HS-5 (cell line): ENCODE data around the gene MAP1B.

Source experiments
- DNase-seq: peaks from one replicate; pipeline ENCODE4 v3.0.0-alpha.2; 2012; ENCODE audit warnings: low read depth

Gene MAP1B

GRCh38 chr5:72194846-72195245, 87.6 kb downstream of the MAP1B start:
- no peak for DNase-seq

DNA sequence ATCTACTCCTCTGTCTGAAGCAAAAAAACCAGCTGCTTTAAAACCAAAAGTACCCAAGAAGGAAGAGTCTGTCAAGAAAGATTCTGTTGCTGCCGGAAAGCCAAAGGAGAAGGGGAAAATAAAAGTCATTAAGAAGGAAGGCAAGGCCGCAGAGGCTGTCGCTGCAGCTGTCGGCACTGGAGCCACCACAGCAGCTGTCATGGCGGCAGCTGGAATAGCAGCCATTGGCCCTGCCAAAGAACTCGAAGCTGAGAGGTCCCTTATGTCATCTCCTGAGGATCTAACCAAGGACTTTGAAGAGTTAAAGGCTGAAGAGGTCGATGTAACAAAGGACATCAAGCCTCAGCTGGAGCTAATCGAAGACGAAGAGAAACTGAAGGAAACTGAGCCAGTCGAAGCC, 88.3 kb downstream of the MAP1B start:
- DNase-seq = no peak

DNA sequence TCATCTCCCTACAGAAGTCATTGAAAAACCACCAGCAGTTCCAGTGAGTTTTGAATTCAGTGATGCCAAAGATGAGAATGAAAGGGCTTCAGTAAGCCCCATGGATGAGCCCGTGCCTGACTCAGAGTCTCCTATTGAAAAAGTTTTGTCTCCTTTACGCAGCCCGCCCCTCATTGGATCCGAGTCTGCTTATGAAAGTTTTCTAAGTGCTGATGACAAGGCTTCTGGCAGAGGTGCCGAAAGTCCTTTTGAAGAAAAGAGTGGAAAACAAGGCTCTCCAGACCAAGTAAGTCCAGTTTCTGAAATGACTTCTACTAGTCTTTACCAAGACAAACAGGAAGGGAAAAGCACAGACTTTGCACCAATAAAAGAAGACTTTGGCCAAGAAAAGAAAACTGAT, 90.1 kb downstream of the MAP1B start:
- DNase-seq = no peak

DNA sequence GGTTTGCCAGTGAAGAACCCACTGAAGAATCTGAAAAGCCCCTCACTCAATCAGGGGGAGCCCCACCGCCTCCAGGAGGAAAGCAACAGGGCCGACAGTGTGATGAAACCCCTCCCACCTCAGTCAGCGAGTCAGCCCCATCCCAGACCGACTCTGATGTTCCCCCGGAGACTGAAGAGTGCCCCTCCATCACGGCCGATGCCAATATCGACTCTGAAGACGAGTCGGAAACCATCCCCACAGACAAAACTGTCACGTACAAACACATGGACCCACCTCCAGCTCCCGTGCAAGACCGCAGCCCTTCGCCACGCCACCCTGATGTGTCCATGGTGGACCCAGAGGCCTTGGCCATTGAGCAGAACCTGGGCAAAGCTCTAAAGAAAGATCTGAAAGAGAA, 92.4 kb downstream of the MAP1B start:
- no peak for DNase-seq

- DNase-seq = no peak
These were observed 95.1 kb downstream of the MAP1B start for GRCh38 chr5:72202331-72202825.

DNA sequence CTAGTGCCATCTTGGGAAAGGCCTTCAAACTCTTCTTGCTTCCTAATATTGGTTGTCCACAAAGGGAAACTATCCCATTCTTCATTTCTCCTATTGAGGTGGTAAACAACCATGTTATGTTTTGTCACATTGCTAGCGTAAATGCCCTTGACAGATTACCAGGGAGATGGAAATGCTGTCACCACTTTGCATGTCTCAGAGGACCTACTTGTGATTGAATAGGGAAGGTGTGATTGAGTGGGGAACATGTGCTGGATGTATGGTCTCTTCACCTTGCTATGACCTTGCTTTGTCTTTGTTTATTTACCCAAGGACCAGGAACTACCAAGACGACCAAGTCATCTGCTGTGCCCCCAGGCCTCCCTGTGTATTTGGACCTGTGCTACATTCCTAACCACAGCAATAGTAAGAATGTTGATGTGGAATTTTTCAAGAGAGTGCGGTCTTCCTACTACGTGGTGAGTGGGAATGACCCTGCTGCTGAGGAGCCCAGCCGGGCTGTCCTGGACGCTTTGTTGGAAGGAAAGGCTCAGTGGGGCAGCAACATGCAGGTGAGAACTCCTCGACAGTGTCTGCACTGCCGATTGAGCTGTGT, 96.1 kb downstream of the MAP1B start:
- no peak for DNase-seq

- no peak for DNase-seq
These were observed 97.7 kb downstream of the MAP1B start for GRCh38 chr5:72204946-72205345.

GRCh38 chr5:72205431-72206009, 98.2 kb downstream of the MAP1B start:
- DNase-seq = no peak

DNA sequence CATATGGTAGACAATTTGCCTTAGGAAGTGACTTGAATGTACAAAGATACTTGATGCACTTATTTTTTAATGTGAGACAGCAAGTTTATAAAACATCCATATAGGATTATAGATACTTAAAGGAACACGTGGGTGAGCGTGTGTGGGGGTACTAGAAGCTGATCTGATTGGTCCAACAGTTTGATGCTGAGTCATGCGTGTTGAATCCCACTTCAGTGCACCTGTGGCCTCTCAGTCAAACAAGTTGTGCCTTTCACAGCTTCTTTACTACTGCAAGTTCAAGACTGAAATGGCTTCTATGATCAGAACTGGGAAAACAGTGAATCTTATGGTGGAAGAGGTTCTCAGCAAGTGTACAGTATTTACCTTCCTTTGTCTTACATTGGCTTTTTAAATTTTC, 98.9 kb downstream of the MAP1B start:
- no peak for DNase-seq

DNA sequence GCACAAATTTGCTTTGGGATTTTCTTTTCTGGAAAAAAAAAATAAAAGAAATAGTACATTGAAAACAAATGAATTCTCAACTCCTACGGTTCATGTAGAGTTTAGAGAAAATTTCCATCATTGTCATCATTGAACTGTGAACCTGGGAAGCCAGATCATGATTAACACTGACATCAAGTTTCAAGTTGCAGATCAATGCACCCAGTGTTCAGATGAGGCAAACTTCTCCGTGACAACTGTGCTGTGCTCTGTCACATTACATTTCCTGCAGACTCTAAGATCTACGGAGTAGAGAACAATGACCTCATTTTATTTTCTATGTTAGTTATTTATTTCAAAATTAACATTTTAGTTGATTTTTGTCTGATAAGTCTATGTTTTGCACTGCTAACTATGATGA, 99.7 kb downstream of the MAP1B start:
- DNase-seq = no peak

GRCh38 chr5:72208324-72208926, 101.2 kb downstream of the MAP1B start:
- no peak for DNase-seq

DNA sequence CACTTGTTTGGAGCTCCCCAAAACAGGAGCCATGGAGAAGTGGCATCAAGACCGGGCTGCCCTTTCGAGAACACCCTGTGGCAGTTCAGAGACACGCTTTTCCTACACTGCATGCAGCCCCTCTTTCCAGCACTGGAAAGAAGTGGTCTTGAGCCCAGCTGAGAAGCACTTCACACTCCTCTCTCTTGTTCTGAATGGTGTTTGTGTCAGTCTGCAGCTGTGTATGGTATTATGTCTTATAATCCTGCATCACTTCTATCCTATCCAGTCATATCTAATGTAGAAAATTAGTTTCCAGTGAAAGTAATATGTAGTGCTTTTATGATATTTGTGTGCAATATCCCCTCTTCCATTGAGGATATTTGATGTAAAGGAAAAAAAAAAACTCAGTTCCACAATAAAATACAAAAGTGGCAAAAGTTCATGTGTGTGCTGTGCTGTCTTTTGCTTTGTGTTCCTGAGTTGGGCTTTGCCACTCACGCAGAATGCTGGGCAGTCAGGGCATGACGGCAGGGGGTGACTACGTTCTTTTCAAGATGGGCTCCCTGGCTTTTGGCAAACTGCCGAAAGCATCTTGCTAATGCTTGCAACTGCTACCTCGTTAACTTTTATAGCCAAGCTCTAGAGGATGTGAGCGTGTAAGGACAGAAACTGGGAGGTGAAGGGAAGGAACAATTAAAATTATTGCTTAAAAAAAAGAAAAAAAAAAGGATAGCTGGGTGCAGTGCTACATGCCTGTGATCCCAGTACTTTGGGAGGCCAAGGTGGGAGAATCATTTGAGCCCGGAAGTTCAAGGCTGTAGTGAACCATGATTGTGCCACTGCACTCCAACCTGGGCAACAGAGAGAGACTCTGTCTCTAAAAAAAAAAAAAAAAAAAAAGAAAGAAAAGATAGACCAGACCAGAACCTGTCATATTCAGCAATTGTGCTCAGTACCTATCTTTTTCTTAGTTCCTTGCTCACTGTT, 102.2 kb downstream of the MAP1B start:
- DNase-seq = no peak

DNA sequence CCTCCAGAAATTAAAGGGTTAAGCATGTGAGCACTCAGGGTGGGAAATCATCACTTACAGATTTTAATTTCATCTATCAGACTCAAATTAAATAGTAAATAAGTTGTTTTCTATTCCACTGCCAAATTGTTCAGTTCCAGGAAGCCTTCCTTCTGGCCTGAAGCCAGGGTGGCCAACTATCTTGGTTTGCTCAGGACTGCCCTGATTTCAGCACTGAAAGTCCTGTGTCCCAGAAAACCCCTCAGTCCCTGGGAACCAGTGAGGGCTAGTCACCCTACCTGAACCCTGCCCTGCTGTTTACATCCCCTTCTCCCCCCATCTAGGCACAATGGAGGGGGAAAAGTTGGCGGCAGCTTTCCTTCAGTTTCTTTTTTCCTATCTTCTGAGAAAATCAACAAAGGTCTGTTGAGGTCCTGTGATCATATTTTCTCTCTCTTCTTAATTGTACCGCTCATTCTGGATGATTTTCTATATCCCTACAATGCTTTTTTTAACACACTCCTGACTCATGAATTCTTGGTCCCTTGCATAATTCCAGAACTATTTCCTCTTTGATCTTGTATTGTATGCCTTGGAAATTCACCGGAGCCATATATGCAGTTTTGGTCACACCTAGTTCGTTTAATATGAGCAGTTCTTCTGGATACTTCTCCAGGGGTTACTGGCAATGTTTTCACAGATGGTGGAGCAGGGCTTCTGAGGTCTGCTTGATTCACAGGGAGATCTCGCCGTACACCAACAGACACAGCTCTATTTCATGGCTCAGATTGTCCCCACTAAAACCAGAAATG, 103.8 kb downstream of the MAP1B start:
- DNase-seq = peak; percentile 73

- DNase-seq = no peak
These were observed 104.9 kb downstream of the MAP1B start for GRCh38 chr5:72212171-72212570.

DNA sequence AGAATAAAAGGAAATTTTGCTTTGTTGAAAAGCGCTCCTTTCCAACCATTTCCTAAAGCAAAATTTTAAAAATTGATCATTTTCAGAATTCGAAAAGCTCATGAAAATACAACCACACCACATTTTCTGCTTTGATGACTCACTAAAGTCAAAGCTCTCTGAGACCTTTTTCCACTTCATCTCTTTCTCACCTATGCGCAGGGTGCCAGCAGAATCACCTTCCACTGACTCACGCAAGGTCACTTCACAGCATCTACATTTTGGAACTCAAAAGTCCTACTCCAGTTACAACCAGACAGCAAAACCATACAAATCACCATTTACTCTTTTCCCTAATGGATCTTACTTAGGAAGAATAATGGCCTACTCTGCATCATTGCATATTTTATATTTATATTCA, 106.2 kb downstream of the MAP1B start:
- no peak for DNase-seq

DNA sequence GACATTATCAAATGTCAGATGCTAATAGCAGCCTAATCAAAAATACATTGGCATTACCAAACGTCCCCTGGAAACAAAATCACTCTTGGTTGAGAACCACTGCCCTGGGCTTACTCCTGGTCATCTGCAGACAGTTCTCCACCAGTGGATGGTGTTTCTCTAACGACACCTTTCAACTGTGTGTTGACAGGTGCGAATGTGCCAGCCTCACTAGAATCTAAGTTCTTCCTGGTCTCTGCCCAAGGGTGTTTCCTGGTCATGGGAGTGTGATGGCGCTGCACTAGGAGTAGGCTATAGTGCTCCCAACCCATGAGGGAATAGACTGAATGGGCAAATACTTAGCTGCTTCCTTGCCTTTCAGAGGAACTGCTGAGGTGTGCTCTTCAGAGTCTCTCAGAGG, 106.9 kb downstream of the MAP1B start:
- DNase-seq = no peak

DNA sequence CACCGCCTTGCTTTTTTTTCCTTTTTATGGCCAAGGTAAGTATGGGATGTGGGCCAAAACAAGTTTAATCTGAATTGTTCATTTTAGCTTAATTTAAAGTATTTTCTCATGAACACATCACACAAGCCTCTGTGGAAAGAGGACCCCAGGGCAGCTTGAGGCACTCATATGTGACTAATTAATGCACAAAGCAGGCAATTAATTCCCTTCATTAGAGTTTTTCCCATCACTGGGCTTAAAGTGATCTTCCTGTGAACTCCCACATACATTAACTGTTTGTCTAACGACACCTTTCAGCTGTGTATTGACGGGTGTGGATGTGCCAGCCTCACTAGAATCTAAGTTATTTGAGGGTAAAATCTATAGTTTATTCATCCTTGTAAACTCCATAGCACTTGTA, 109.5 kb downstream of the MAP1B start:
- DNase-seq = no peak

GRCh38 chr5:72221099-72221498, 113.8 kb downstream of the MAP1B start:
- DNase-seq = no peak

DNA sequence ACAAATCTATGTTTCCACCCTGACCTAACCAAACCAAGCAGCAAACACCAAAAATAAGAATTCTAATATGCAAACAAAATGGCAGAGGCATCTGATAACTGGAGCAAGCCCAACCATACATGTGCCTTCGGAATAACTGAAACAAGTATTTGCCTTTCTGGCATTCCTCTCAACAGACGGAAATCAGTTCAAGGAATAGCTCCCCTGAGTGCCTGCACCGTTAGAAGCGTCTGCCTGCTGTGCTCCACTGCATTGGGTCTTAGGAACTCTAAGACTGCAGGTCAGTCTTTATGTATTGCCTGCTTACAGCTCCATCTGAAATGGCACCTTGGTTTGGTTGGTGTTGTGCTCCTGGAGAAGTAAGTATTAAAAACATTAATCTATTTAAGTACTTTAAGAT, 114.3 kb downstream of the MAP1B start:
- DNase-seq = no peak

- no peak for DNase-seq
These were observed 115.2 kb downstream of the MAP1B start for GRCh38 chr5:72222521-72222920.

- DNase-seq = no peak
These were observed 116.1 kb downstream of the MAP1B start for GRCh38 chr5:72223371-72223770.

GRCh38 chr5:72224946-72225463, 117.7 kb downstream of the MAP1B start:
- no peak for DNase-seq
